GM23248 (cell line): Measurements from ENCODE around the gene PRKCA. TPM values are rescaled to one million over a fixed set of nuclear protein-coding genes. Genes with fewer than 3 reads are reported as not detected.

Experiments used
- DNase-seq: peaks from one replicate; pipeline ENCODE4 v3.0.0-alpha.2; 2015
- H2AFZ ChIP-seq: fragments of 200-600 bp; sonication (generic); 2 replicates; pipeline ENCODE4 v1.6.1; 2016; ENCODE audit warnings: antibody characterized with exemption
- H3F3A ChIP-seq: fragments of 200-600 bp; sonication (generic); 2 replicates; pipeline ENCODE4 v1.6.1; 2016; ENCODE audit warnings: mild to moderate bottlenecking, antibody characterized with exemption, mixed run types; ENCODE audit not compliant: insufficient read depth
- H3K27ac ChIP-seq: fragments of 200-600 bp; sonication (generic); 2 replicates; pipeline ENCODE4 v1.5.1; 2016; ENCODE audit warnings: mild to moderate bottlenecking
- H3K27me3 ChIP-seq: fragments of 200-600 bp; sonication (generic); replicated peaks from 2 replicates; pipeline ENCODE4 v1.6.1; 2016; ENCODE audit warnings: mild to moderate bottlenecking; ENCODE audit not compliant: insufficient read depth
- H3K36me3 ChIP-seq: fragments of 200-600 bp; sonication (generic); 2 replicates; pipeline ENCODE4 v1.6.1; 2016; ENCODE audit warnings: low read depth, mild to moderate bottlenecking
- H3K4me1 ChIP-seq: fragments of 200-600 bp; sonication (generic); 2 replicates; pipeline ENCODE4 v1.6.1; 2016; ENCODE audit warnings: mild to moderate bottlenecking; ENCODE audit not compliant: insufficient read depth
- H3K4me2 ChIP-seq: fragments of 200-600 bp; sonication (generic); one replicate; pipeline ENCODE4 v1.6.1; 2016; ENCODE audit warnings: mild to moderate bottlenecking; ENCODE audit not compliant: unreplicated experiment
- H3K4me3 ChIP-seq: fragments of 200-600 bp; sonication (generic); 2 replicates; pipeline ENCODE4 v1.5.1; 2016; ENCODE audit warnings: mild to moderate bottlenecking
- H3K79me2 ChIP-seq: fragments of 200-600 bp; sonication (generic); 2 replicates; pipeline ENCODE4 v1.6.1; 2016; ENCODE audit warnings: mild to moderate bottlenecking; ENCODE audit not compliant: insufficient read depth
- H3K9ac ChIP-seq: fragments of 200-600 bp; sonication (generic); 2 replicates; pipeline ENCODE4 v1.6.1; 2016; ENCODE audit warnings: mild to moderate bottlenecking
- H3K9me2 ChIP-seq: fragments of 200-600 bp; sonication (generic); 2 replicates; pipeline ENCODE4 v1.6.1; 2016; ENCODE audit warnings: mixed run types, mild to moderate bottlenecking, moderate library complexity; ENCODE audit not compliant: insufficient read depth
- H3K9me3 ChIP-seq: fragments of 200-600 bp; sonication (generic); one replicate; pipeline ENCODE4 v1.6.1; 2017; ENCODE audit warnings: low read depth
- H4K20me1 ChIP-seq: fragments of 200-600 bp; sonication (generic); 2 replicates; pipeline ENCODE4 v1.6.0; 2016; ENCODE audit not compliant: insufficient read depth
- EZH2 ChIP-seq: fragments of 200-600 bp; sonication (generic); IDR thresholded peaks from 2 replicates; pipeline ENCODE4 v1.6.1; 2018; ENCODE audit warnings: antibody characterized with exemption, mild to moderate bottlenecking; ENCODE audit not compliant: insufficient read depth, poor library complexity, severe bottlenecking
- EZH2phosphoT487 ChIP-seq: fragments of 200-600 bp; sonication (generic); IDR thresholded peaks from 2 replicates; pipeline ENCODE4 v1.6.1; 2018; ENCODE audit warnings: antibody characterized with exemption, moderate library complexity, mild to moderate bottlenecking, low read depth; ENCODE audit not compliant: insufficient read depth
- WGBS, 2 experiments: methylation state at CpG; one replicate each; pipeline ENCODE4 v1.1.6; 2015 to 2017; ENCODE audit warnings: low lambda C conversion rate in 2 of 2, low coverage in 1 of 2; ENCODE audit errors: missing lambda C conversion rate in 2 of 2; 5-methylcytosine and 5-hydroxymethylcytosine counted together
- in situ Hi-C: fragments of 300-500 bp; cut with MboI; formaldehyde crosslinking; loops from 2 replicates; pipeline ENCODE4 v1.15.0; 2020
- polyA plus RNA-seq: library from polyadenylated mRNA; unstranded; fragments of >200 nt; fragmentation: Nextera tagmentation; extraction: Ambion mirVana; gene quantifications from 2 replicates; pipeline ENCODE4 v1.2.1, GENCODE V29; 2016
- total RNA-seq: library from RNA; depleted of rRNA; stranded (reverse); fragments of >200 nt; shearing (Covaris generic); gene quantifications from 2 replicates; pipeline ENCODE4 v1.2.3, GENCODE V29; 2014

Gene PRKCA
- total and polyA plus RNA-seq, 2 experiments from 2014 or later = 17.3 to 28.5 TPM

DNA sequence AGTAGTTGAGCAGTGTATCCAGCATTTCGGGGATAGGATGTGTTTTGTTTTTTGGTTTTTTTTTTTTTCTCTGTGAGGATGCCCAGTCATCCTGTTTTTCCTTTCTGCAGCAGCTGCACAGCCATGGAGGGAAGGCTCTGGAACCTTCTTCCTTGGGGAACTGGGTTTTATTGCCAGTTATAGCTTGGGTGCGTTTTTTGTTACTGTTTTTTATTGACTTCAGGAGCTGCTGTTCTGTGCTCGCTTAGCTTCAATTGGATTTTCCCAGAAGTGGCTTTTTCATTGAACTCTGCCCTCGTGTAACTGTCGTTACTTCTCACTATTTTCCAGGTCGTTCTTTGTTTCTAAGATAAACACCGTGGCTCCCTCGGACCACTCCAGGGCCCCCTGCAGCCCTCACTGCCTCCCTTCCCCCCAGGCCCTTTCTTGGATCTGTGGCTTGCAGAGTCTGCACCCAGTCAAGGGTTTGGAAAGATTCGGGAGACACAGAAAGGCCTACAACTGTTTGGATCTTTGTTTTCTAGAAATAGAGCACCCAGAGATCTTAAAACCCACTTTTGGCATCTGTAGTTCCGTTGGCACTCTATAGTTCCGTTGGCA is 412.8 kb downstream of the PRKCA start:
- TF ChIP-seq EZH2phosphoT487 (no peak), EZH2 (no peak)
- Histone ChIP-seq H3K27ac (no peak overlapping the region), H3F3A (no peaks in the 10 kb centered on the region), H3K79me2 (no peaks in the 10 kb centered on the region), H3K36me3 (no peaks in the 10 kb centered on the region), H3K4me2 (no peak overlapping the region), H3K9ac (no peak overlapping the region), H2AFZ (no peak overlapping the region), H3K9me2 (no peaks in the 10 kb centered on the region), H3K27me3 (no peaks in the 10 kb centered on the region), H3K4me1 (no peaks in the 10 kb centered on the region), H3K9me3 (no peaks in the 10 kb centered on the region), H4K20me1 (no peaks in the 10 kb centered on the region), H3K4me3 (no peak overlapping the region)
- no peak for DNase-seq
- 65 to 66% methylated on average over 11 of the region's 11 CpGs for WGBS, 2 experiments
- in situ Hi-C loops = no loop called here

DNA sequence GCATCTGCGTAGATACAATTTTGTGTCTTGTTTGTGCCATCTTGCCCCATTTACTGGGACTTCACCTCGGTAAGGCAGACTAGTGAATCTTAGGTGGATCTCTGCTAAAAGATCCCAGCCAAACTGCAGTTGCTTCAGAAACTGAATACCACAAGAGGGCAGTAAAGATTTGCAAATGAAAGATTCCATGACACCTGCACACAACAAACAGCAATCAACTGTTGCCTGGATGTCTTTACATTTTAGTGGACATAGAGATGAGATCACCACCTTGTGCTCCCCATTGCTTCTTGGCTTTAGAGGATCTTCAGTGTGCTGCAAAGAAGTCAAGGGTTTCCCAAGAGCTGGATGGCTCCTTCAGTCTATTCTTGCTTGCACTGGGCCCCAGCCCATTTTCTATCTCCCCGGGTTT is 413.3 kb downstream of the PRKCA start:
- Histone ChIP-seq H3K9ac (no peak overlapping the region), H3K27ac (no peak overlapping the region), H2AFZ (no peak overlapping the region), H3F3A (no peaks in the 10 kb centered on the region), H3K4me1 (no peaks in the 10 kb centered on the region), H3K27me3 (no peaks in the 10 kb centered on the region), H3K9me3 (no peaks in the 10 kb centered on the region), H3K4me2 (no peak overlapping the region), H3K4me3 (no peak overlapping the region), H3K79me2 (no peaks in the 10 kb centered on the region), H3K36me3 (no peaks in the 10 kb centered on the region), H4K20me1 (no peaks in the 10 kb centered on the region), H3K9me2 (no peaks in the 10 kb centered on the region)
- WGBS, 2 experiments = 27 to 34% methylated on average over 3 of the region's 3 CpGs
- TF ChIP-seq EZH2phosphoT487 = no peak
- no peak for TF ChIP-seq EZH2
- in situ Hi-C loops = no loop called here
- DNase-seq = peak; percentile 76

DNA sequence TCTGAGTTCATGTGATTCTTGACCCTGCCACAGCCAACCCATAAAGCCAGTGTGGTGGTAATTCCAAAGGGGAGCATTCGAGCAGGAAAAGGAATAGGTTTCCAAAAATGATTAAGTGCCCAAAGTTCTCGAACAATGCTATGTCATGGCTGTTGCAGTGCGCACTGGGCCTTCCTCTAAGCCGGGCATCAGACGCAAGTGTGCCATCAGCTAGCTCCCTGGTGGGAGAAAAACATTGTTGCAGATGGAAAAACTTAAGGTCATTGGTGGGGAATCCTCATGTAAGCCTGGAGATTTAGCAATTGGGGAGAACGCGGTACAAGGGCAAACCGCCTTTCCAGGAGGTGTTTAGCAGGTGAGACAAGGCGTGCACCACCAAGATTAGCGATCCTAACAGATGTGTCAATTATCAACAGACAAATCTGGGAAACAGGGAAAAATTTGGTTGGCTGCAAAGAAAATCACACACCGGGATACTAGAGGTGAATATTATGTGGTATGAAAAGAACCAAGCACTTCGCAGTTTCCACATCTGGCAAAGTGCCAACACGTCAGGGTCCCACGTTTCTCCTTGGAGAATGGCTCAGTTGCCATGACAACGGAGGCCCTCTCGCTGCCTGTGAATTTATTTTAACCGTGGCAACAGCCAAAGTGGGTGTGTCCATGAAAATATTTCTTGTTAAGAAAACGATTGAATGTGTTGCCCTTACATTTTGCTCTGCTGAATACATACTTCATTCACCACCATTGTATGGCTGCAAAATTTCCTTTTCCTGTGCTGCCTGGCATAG is 414.0 kb downstream of the PRKCA start:
- H3K9me3 ChIP-seq = no peaks in the 10 kb centered on the region
- H3K9ac ChIP-seq = no peak overlapping the region
- H2AFZ ChIP-seq = no peak overlapping the region
- peak; percentile 17 for DNase-seq
- H3K27ac ChIP-seq = no peak overlapping the region
- TF ChIP-seq EZH2 = no peak
- no peak for TF ChIP-seq EZH2phosphoT487
- no peaks in the 10 kb centered on the region for H3K9me2 ChIP-seq
- H3K4me1 ChIP-seq = no peaks in the 10 kb centered on the region
- H3F3A ChIP-seq = no peaks in the 10 kb centered on the region
- no peaks in the 10 kb centered on the region for H4K20me1 ChIP-seq
- no peaks in the 10 kb centered on the region for H3K36me3 ChIP-seq
- in situ Hi-C loops = no loop called here
- 58 to 63% methylated on average over 18 of the region's 18 CpGs for WGBS, 2 experiments
- H3K4me2 ChIP-seq = no peak overlapping the region
- no peaks in the 10 kb centered on the region for H3K27me3 ChIP-seq
- no peaks in the 10 kb centered on the region for H3K79me2 ChIP-seq
- H3K4me3 ChIP-seq = no peak overlapping the region

DNA sequence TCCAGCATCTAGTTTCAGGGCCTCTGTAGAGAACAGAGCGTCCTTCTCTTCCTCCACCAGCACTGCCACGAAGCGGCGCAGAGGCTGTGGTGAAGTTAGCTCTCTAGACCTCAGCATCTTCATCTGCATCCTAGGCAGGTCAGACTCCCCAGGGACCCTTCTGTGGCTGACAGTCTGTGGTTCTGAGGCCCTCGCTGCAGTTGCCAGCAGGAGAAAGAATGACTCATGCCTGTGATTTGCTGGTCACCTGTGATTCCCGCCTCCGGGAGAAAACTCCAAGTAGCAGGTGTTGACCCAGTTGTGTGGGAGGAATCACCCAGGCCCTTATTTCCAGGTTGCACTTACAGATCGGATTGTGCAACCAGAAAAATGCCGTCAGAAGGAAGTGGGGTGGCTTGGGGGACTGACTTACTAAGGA is 415.2 kb downstream of the PRKCA start:
- Histone ChIP-seq H3K27me3 (no peaks in the 10 kb centered on the region), H3K4me3 (no peak overlapping the region), H3F3A (no peaks in the 10 kb centered on the region), H3K9me3 (no peaks in the 10 kb centered on the region), H3K79me2 (no peaks in the 10 kb centered on the region), H3K9me2 (no peaks in the 10 kb centered on the region), H3K9ac (no peak overlapping the region), H3K36me3 (no peaks in the 10 kb centered on the region), H3K4me2 (no peak overlapping the region), H3K27ac (no peak overlapping the region), H4K20me1 (no peaks in the 10 kb centered on the region), H3K4me1 (no peaks in the 10 kb centered on the region), H2AFZ (no peak overlapping the region)
- no peak for TF ChIP-seq EZH2
- no peak for TF ChIP-seq EZH2phosphoT487
- WGBS, 2 experiments = 88 to 92% methylated on average over 9 of the region's 9 CpGs
- in situ Hi-C loops = no loop called here
- no peak for DNase-seq
